Skeletal muscle satellite cell (primary cell): ENCODE results near the gene IL20. TPM values are rescaled to one million over a fixed set of nuclear protein-coding genes. Genes with fewer than 3 reads are reported as not detected.

Experiments used
- H3K27me3 ChIP-seq: 2 replicates; pipeline ENCODE4 v1.7.0; 2013; ENCODE audit warnings: low read length; ENCODE audit not compliant: control insufficient read depth, insufficient read depth
- H3K36me3 ChIP-seq: 2 replicates; pipeline ENCODE4 v1.7.0; 2013; ENCODE audit warnings: mild to moderate bottlenecking, control low read depth, low read length; ENCODE audit not compliant: insufficient read depth
- H3K4me1 ChIP-seq: 2 replicates; pipeline ENCODE4 v1.7.0; 2013; ENCODE audit warnings: low read length; ENCODE audit not compliant: control insufficient read depth, insufficient read depth
- H3K4me2 ChIP-seq: 2 replicates; pipeline ENCODE4 v1.7.0; 2013; ENCODE audit warnings: mild to moderate bottlenecking, low read length
- H3K4me3 ChIP-seq: 2 replicates; pipeline ENCODE4 v1.7.0; 2013; ENCODE audit warnings: low read length
- H3K9ac ChIP-seq: 2 replicates; pipeline ENCODE4 v1.7.0; 2013; ENCODE audit warnings: mild to moderate bottlenecking, low read depth, low read length, moderate library complexity
- H3K9me3 ChIP-seq: replicated peaks from 2 replicates; pipeline ENCODE4 v1.7.0; 2013; ENCODE audit warnings: mild to moderate bottlenecking, control low read depth, low read length
- total RNA-seq: library from RNA; depleted of rRNA; stranded (reverse); fragments of >200 nt; gene quantifications from 2 replicates; pipeline ENCODE4 v1.2.3, GENCODE V29; 2012; rRNA removed

Gene IL20, protein sequence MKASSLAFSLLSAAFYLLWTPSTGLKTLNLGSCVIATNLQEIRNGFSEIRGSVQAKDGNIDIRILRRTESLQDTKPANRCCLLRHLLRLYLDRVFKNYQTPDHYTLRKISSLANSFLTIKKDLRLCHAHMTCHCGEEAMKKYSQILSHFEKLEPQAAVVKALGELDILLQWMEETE
- total RNA-seq = not detected in 2 replicates

DNA sequence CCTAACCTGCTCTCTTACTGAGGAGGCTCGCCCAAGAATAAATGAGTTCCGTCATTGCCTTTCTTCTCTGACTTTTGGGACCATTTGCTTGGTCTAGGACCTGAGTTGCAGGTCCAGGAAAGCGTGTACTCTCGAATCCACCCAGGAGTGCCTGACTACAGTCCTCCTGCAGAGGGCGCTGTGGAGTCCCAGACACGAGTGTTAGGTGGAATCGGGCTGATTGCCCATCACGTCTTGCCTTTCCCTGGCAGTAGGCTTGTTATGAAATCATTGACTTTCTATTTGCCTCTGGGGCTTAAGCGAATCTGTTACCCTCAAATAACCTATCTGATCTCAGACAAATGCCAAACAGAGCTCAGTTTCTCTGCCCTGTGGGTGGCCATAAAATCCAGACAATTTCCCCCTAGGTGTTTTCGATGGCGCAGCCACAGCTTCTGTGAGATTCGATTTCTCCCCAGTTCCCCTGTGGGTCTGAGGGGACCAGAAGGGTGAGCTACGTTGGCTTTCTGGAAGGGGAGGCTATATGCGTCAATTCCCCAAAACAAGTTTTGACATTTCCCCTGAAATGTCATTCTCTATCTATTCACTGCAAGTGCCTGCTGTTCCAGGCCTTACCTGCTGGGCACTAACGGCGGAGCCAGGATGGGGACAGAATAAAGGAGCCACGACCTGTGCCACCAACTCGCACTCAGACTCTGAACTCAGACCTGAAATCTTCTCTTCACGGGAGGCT lies at the start of gene IL20:
IL20 (plus strand) TSS at position 685 of the 733 bp plus-strand sequence. CDS start 230 bp downstream, outside the sequence.
- H3K4me2 ChIP-seq = no peak within 1 kb of the TSS
- H3K9ac ChIP-seq = no peak within 1 kb of the TSS
- no peak within 1 kb of the TSS for H3K4me3 ChIP-seq
- no peaks in the 10 kb centered on the region for H3K36me3 ChIP-seq
- H3K9me3 ChIP-seq = no peaks in the 10 kb centered on the region
- H3K27me3 ChIP-seq = peaks cover 35% of the 10 kb centered on the region
- no peaks in the 10 kb centered on the region for H3K4me1 ChIP-seq

DNA sequence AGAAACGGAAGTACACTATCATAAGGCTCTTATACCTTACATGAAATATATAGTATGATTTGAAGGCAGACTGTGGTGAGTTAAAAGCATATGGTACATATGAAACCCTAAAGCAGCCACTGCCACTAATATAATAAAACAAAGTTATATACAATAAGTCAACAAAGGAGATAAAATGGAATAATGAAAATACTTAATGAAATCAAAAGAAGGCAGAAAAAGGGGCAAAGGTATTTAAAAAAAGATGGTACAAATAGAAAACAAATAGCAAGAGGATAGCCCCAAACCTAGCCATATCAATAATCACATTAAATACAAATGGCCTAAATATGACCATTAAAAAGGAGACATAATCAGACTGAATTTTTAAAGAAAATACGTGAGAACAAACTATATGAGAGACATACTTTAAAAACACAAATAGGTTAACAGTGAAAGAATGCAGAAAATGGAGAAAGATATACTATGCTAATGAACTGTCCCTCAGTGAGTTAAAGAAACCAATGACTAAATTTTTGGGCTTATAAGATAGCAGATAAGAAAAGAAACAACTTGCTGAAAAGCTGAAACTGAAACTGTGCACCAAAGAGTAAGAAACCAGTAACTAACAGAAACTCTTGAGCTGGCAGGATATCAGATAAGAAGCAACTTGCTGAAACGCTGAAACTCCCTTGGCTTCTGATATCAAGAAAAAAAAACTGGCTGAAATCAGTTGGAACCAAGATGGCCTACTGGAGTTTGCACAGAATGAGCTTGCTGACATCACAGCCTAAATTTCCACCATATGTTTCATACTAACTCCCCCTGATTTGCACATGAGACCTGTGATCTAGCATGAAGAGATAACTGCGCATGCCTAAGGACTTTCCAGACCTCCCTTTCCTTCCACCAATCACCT lies 48.8 kb upstream of the IL20 start:
- Histone ChIP-seq H3K36me3 (no peaks in the 10 kb centered on the region), H3K9ac (no peak overlapping the region), H3K4me2 (no peak overlapping the region), H3K4me1 (no peaks in the 10 kb centered on the region), H3K9me3 (no peaks in the 10 kb centered on the region), H3K27me3 (no peaks in the 10 kb centered on the region), H3K4me3 (no peak overlapping the region)

DNA sequence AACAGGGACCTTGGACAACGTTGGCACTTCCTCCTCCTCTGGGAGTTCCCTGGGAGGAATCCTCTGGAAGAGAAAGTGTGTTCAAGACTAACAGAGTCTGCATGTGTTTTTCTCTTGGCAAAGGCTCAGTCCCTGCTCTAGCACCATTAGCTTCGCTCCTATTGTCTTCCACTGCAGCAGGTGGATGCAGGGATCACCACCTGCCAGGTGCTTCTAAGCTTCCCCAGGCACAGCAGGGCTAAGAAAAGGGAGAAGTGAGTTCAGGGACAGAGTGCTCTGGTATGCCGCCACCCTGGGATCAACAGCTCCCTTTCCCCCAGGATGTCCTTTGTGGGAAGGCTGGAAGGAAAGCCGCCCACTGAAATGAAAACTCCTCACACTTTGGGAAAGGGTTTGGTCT lies 43.9 kb upstream of the IL20 start:
- Histone ChIP-seq H3K4me2 (no peak overlapping the region), H3K36me3 (no peaks in the 10 kb centered on the region), H3K27me3 (no peaks in the 10 kb centered on the region), H3K9me3 (no peaks in the 10 kb centered on the region), H3K4me1 (peaks cover 8% of the 10 kb centered on the region), H3K4me3 (no peak overlapping the region), H3K9ac (no peak overlapping the region)

DNA sequence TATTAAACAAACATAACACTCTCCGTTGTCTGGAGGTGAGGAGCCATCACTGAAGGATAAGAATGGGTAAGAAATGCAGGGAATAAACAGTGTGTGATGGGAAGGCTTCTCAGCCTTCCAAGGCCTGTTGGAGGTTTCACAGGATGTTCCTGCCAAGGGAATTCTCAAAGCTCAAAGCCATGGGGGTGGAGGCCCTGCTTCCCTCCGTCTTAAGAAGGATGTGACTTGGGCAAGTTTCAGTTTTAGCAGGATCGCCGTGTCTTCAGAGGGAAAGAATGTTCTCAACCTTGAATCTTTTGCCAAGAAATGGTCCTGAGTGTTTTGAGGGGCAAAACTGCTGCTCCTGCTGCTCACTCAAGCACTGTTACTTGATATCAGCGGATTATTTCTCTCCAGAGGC lies 41.7 kb upstream of the IL20 start:
- H3K4me3 ChIP-seq = no peak overlapping the region
- no peaks in the 10 kb centered on the region for H3K27me3 ChIP-seq
- no peak overlapping the region for H3K9ac ChIP-seq
- no peaks in the 10 kb centered on the region for H3K9me3 ChIP-seq
- H3K36me3 ChIP-seq = no peaks in the 10 kb centered on the region
- H3K4me2 ChIP-seq = peak overlapping the region; percentile 22
- peaks cover 8% of the 10 kb centered on the region for H3K4me1 ChIP-seq

DNA sequence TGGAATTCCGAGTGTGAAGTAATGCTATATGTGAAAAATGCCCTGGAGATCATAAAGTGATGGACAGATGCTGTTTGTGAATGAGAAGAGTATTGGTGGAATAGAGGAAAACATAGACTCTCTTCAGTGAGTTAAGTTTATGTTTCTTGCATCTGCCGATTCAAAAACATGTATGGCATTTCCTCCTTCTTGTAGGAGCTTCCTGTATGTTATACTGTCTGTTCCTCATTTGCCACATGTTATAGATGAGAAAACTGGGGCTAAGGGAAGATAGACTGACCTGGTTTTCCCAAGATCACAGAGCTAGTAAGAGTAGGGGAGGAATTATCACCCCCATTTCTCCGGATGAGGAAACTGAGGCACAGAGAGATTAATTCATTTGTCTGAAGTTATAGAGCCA lies 41.1 kb upstream of the IL20 start:
- Histone ChIP-seq H3K4me2 (peak overlapping the region; percentile 22), H3K9ac (no peak overlapping the region), H3K4me3 (no peak overlapping the region)

DNA sequence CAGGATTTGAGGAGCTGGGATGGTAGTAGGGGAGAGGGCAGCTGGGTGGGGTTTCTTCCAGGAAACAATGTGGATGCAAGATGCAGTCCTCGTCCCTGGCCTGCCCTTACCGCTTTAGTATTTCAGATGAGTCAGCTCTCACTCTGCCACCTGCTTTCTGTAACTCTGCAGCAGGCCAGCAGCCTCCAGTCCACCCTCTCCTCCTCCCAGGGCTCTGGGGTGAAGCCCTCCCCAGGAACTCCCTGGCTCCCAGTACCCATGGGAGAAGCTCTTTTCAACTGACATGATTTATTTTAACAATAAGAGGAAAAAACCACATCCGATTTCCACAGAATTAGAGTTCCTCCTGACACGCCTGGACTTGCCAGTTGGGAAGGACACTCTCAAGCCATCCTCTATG lies 39.0 kb upstream of the IL20 start:
- H3K4me3 ChIP-seq = no peak overlapping the region
- no peak overlapping the region for H3K4me2 ChIP-seq
- H3K36me3 ChIP-seq = no peaks in the 10 kb centered on the region
- peaks cover 8% of the 10 kb centered on the region for H3K4me1 ChIP-seq
- no peak overlapping the region for H3K9ac ChIP-seq
- H3K9me3 ChIP-seq = no peaks in the 10 kb centered on the region
- H3K27me3 ChIP-seq = peaks cover 8% of the 10 kb centered on the region

More for the DNA sequence above, 41.1 kb upstream of the IL20 start:
- no peaks in the 10 kb centered on the region for H3K27me3 ChIP-seq
- no peaks in the 10 kb centered on the region for H3K9me3 ChIP-seq
- no peaks in the 10 kb centered on the region for H3K36me3 ChIP-seq
- peaks cover 8% of the 10 kb centered on the region for H3K4me1 ChIP-seq

DNA sequence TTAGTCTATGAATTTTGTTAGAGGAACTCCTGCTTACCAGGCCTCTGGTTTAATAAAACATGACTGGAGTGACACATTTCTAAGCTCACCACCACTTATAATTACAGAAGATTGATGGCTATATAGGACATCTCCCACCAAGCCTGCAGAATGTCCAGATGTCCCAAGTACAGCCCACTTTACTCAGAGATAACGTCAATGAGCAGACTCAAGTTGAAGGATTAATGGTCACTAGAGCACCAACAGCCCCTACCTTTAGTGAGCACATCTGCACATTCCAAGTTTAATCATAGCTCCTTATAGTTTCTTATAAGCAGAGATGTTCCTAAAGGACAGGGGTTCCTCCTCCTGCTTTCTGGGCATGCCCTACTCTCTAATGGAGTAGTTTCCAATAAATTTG lies 37.4 kb upstream of the IL20 start:
- no peak overlapping the region for H3K9ac ChIP-seq
- H3K36me3 ChIP-seq = no peaks in the 10 kb centered on the region
- no peaks in the 10 kb centered on the region for H3K9me3 ChIP-seq
- peaks cover 22% of the 10 kb centered on the region for H3K27me3 ChIP-seq
- no peak overlapping the region for H3K4me2 ChIP-seq
- H3K4me1 ChIP-seq = peaks cover 8% of the 10 kb centered on the region
- no peak overlapping the region for H3K4me3 ChIP-seq

DNA sequence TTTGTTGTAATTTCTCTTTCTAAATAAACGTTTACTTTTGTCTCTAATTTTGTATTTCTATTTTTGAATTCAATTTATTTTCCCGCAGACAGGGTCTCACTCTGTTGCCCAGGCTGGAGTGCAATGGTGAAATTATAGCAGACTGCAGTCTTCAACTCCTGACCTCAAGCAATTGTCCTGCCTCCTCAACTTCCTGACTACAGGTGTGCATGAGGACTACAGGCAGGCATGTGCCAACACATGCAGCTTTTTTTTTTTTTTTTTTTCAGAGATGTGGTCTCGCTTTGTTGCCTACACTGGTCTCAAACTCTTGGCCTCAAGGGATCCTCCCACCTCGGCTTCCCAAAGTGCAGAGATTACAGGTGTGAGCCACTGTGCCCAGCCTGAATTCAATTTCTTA lies 36.7 kb upstream of the IL20 start:
- no peaks in the 10 kb centered on the region for H3K9me3 ChIP-seq
- no peak overlapping the region for H3K4me3 ChIP-seq
- peaks cover 7% of the 10 kb centered on the region for H3K4me1 ChIP-seq
- H3K36me3 ChIP-seq = no peaks in the 10 kb centered on the region
- H3K4me2 ChIP-seq = no peak overlapping the region
- H3K9ac ChIP-seq = no peak overlapping the region
- H3K27me3 ChIP-seq = peaks cover 25% of the 10 kb centered on the region

DNA sequence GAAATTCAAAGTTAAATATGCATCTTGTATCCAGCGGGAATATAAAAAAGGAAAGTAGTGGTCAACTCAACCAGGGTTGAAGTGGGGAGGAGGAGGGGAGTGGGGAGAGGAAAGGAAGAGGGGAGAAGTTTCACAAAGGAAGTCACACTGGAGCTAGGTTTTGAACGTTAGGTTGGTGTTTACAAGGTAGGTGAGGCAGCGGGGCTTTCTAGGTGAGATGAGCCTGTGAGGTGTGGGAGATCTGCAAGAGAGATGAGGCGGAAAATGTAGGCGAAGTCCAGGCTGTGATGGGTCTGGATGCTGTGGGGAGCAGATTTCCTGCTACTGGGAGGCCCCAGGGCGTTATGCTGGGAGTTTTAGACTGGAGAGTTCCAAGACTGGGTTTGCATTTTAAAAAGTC lies 36.1 kb upstream of the IL20 start:
- Histone ChIP-seq H3K4me2 (no peak overlapping the region), H3K27me3 (peaks cover 26% of the 10 kb centered on the region), H3K4me1 (peaks cover 2% of the 10 kb centered on the region), H3K4me3 (no peak overlapping the region), H3K9ac (no peak overlapping the region), H3K9me3 (no peaks in the 10 kb centered on the region), H3K36me3 (no peaks in the 10 kb centered on the region)

DNA sequence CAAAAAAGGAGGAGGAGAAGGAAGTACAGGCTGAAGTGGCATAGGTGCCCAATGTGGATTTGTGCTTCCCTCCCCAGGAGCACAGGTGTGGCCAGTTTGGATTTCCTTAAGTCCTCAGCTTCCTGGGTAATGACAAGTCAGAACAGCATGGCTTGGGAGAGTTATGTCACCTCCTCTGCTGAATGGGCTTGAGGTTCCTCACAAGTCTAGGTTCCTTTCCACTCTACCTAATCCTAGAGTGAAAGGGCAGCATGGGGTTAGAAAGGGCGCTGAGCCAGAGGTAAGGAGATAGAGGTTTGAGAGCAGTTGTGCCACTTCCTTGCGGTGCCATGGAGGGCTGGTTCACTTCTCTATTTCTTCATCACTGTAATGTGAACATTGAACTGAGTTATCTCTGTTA lies 35.5 kb upstream of the IL20 start:
- H3K9me3 ChIP-seq = no peaks in the 10 kb centered on the region
- peaks cover 3% of the 10 kb centered on the region for H3K4me1 ChIP-seq
- no peak overlapping the region for H3K4me3 ChIP-seq
- no peaks in the 10 kb centered on the region for H3K36me3 ChIP-seq
- H3K27me3 ChIP-seq = peaks cover 27% of the 10 kb centered on the region
- H3K9ac ChIP-seq = no peak overlapping the region
- no peak overlapping the region for H3K4me2 ChIP-seq

DNA sequence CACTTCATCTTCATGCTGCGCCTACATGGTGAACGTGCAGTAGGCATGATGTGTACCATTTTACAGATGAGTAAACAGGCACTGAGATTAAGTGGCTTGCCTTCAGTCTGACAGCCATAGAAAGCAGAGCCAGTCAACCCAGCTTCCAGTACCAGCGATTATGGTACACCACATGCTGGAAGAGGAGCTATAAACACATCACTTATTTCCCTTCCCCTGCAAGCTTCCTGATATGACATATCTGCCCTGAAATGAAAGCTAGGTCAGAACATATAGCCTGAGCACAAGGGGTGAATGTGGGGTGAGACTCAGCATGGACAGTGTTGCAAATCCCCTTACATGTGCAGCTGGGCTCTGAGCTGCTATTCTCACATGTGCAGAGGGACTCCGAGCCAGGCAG lies 33.8 kb upstream of the IL20 start:
- Histone ChIP-seq H3K4me1 (peaks cover 8% of the 10 kb centered on the region), H3K27me3 (peaks cover 40% of the 10 kb centered on the region), H3K9me3 (no peaks in the 10 kb centered on the region), H3K36me3 (no peaks in the 10 kb centered on the region), H3K9ac (no peak overlapping the region), H3K4me2 (no peak overlapping the region), H3K4me3 (no peak overlapping the region)
